Measurements from ENCODE around the gene PRPH2.
"Not testable (repeated sequence)": the region's sequence is repeated elsewhere in the genome, so short reads cannot be mapped to it uniquely, and the experiment has no call there.

Gene PRPH2

GRCh38 chr6:42742116-42742894 is 19.9 kb upstream of the PRPH2 start:
- no peak for DNase-seq (ENCODE audit: low spot score)

- no peak for DNase-seq (ENCODE audit: low spot score)
These were observed 18.3 kb upstream of the PRPH2 start for GRCh38 chr6:42740725-42741124.

- DNase-seq (ENCODE audit: low spot score): no peak
These were observed 13.6 kb upstream of the PRPH2 start for GRCh38 chr6:42735976-42736375.

GRCh38 chr6:42733867-42734481 is 11.6 kb upstream of the PRPH2 start:
- not testable (repeated sequence) for DNase-seq (ENCODE audit: low spot score)

GRCh38 chr6:42729731-42730130 is 7.3 kb upstream of the PRPH2 start:
- no peak for DNase-seq (ENCODE audit: low spot score)

GRCh38 chr6:42727627-42728026 is 5.2 kb upstream of the PRPH2 start:
- DNase-seq (ENCODE audit: low spot score): no peak

GRCh38 chr6:42727087-42727611 is 4.8 kb upstream of the PRPH2 start:
- DNase-seq (ENCODE audit: low spot score): peak; percentile 75

GRCh38 chr6:42726485-42727086 is 4.2 kb upstream of the PRPH2 start:
- peak; percentile 72 for DNase-seq (ENCODE audit: low spot score)

- no peak for DNase-seq (ENCODE audit: low spot score)
These were observed 3.6 kb upstream of the PRPH2 start for GRCh38 chr6:42726026-42726425.

- no peak for DNase-seq (ENCODE audit: low spot score)
These were observed 2.4 kb upstream of the PRPH2 start for GRCh38 chr6:42724825-42725224.

GRCh38 chr6:42720739-42721138 is 1.7 kb downstream of the PRPH2 start:
- DNase-seq (ENCODE audit: low spot score): no peak

GRCh38 chr6:42715871-42716270 is 6.5 kb downstream of the PRPH2 start:
- no peak for DNase-seq (ENCODE audit: low spot score)

GRCh38 chr6:42714098-42714761 is 8.2 kb downstream of the PRPH2 start:
- DNase-seq (ENCODE audit: low spot score): no peak

GRCh38 chr6:42711930-42712329 is 10.5 kb downstream of the PRPH2 start:
- DNase-seq (ENCODE audit: low spot score): no peak

- DNase-seq (ENCODE audit: low spot score): no peak
These were observed 12.1 kb downstream of the PRPH2 start for GRCh38 chr6:42710316-42710715.

- no peak for DNase-seq (ENCODE audit: low spot score)
These were observed 12.5 kb downstream of the PRPH2 start for GRCh38 chr6:42709871-42710270.

GRCh38 chr6:42708096-42708495 is 14.3 kb downstream of the PRPH2 start:
- no peak for DNase-seq (ENCODE audit: low spot score)

GRCh38 chr6:42707595-42707994 is 14.8 kb downstream of the PRPH2 start:
- DNase-seq (ENCODE audit: low spot score): no peak

GRCh38 chr6:42704937-42705374 is 17.4 kb downstream of the PRPH2 start:
- no peak for DNase-seq (ENCODE audit: low spot score)

GRCh38 chr6:42704251-42704936 is 18.0 kb downstream of the PRPH2 start:
- peak; percentile 77 for DNase-seq (ENCODE audit: low spot score)

- DNase-seq (ENCODE audit: low spot score): not testable (repeated sequence)
These were observed 19.6 kb downstream of the PRPH2 start for GRCh38 chr6:42702786-42703185.

- DNase-seq (ENCODE audit: low spot score): no peak
These were observed 20.2 kb downstream of the PRPH2 start for GRCh38 chr6:42702200-42702599.

All from left forelimb (tissue), 1 donor.